Colonic mucosa (tissue), 4 donors: ENCODE results near the gene DIP2B. TPM values are rescaled to one million over a fixed set of nuclear protein-coding genes. Genes with fewer than 3 reads are reported as not detected.

ENCODE experiments used
- DNase-seq: peaks from one replicate; pipeline ENCODE4 v3.0.0-alpha.2; 2020
- H3K27ac ChIP-seq: fragments of 200-600 bp; one replicate; pipeline ENCODE4 v1.8.0; 2021
- H3K27me3 ChIP-seq: fragments of 200-600 bp; one replicate; pipeline ENCODE4 v1.8.0; 2021
- H3K36me3 ChIP-seq: fragments of 200-600 bp; one replicate; pipeline ENCODE4 v1.8.0; 2021
- H3K4me1 ChIP-seq: fragments of 200-600 bp; one replicate; pipeline ENCODE4 v1.8.0; 2021; ENCODE audit warnings: mild to moderate bottlenecking
- H3K4me3 ChIP-seq: fragments of 200-600 bp; one replicate; pipeline ENCODE4 v1.8.0; 2021
- H3K9ac ChIP-seq, 2 donors: one replicate each; pipeline ENCODE4 v1.7.0; 2013; ENCODE audit warnings: control low read depth in 2 of 2, low read depth in 2 of 2, low read length in 2 of 2
- H3K9me3 ChIP-seq: fragments of 200-600 bp; one replicate; pipeline ENCODE4 v1.8.0; 2021
- CTCF ChIP-seq: fragments of 200-600 bp; IDR thresholded peaks from one replicate; pipeline ENCODE4 v1.8.0; 2022; ENCODE audit warnings: antibody characterized with exemption, mild to moderate bottlenecking
- intact Hi-C: fragments of 100-400 bp; cut with DNase I; formaldehyde crosslinking; loops from one replicate; pipeline ENCODE4 v1.14.1; 2022
- total RNA-seq, 2 donors: library from RNA; stranded (reverse); fragmentation: NEBNext Ultra II Directional in 1 of 2; extraction: Animal tissue kit (Norgen Biotek cat#: 25700) in 1 of 2; gene quantifications; one replicate each; pipeline ENCODE4 v1.2.1, GENCODE V29; 2021
- donor health status: healthy.
- donor health status: DM: no; HTN: no; CAD: no.
- donor health status: DM: no; HTN: no; CAD: no.

Gene DIP2B
- total RNA-seq, 2 donors from 2014 or later, result 34.3 to 36.8 TPM

- H3K9ac ChIP-seq, result peak overlapping the region in 1 of 2 donors; percentile 41
- intact Hi-C loops, result no loop called here
- no peak overlapping the region for H3K27ac ChIP-seq
These were observed 116.2 kb downstream of the DIP2B start for GRCh38 chr12:50620978-50621360.

GRCh38 chr12:50621399-50622300 is 116.9 kb downstream of the DIP2B start:
- Histone ChIP-seq H3K27ac (no peak overlapping the region), H3K4me1 (peaks cover 37% of the 10 kb centered on the region), H3K27me3 (no peaks in the 10 kb centered on the region), H3K4me3 (no peak overlapping the region), H3K9ac (peak overlapping the region in 1 of 2 donors; percentile 41), H3K36me3 (no peaks in the 10 kb centered on the region), H3K9me3 (no peaks in the 10 kb centered on the region)
- intact Hi-C loops, result no loop called here
- peak; percentile 61 for DNase-seq
- TF ChIP-seq CTCF, result no peak

More at GRCh38 chr12:50620978-50621360, 116.2 kb downstream of the DIP2B start:
- H3K27me3 ChIP-seq, result no peaks in the 10 kb centered on the region
- no peaks in the 10 kb centered on the region for H3K9me3 ChIP-seq
- H3K4me3 ChIP-seq, result no peak overlapping the region
- H3K4me1 ChIP-seq, result peaks cover 34% of the 10 kb centered on the region
- H3K36me3 ChIP-seq, result no peaks in the 10 kb centered on the region
- no peak for TF ChIP-seq CTCF
- no peak for DNase-seq

GRCh38 chr12:50625029-50625925 is 120.5 kb downstream of the DIP2B start:
- Histone ChIP-seq H3K27ac (peak overlapping the region; percentile 60), H3K4me3 (no peak overlapping the region), H3K4me1 (peaks cover 23% of the 10 kb centered on the region), H3K9me3 (no peaks in the 10 kb centered on the region), H3K27me3 (no peaks in the 10 kb centered on the region), H3K9ac (peak overlapping the region in 1 of 2 donors; percentile 19), H3K36me3 (no peaks in the 10 kb centered on the region)
- intact Hi-C loops, result no loop called here
- DNase-seq, result no peak
- TF ChIP-seq CTCF, result no peak

GRCh38 chr12:50626026-50626425 is 121.2 kb downstream of the DIP2B start:
- Histone ChIP-seq H3K36me3 (no peaks in the 10 kb centered on the region), H3K27ac (peak overlapping the region; percentile 60), H3K9me3 (no peaks in the 10 kb centered on the region), H3K9ac (peak overlapping the region in 1 of 2 donors; percentile 19), H3K4me3 (no peak overlapping the region), H3K4me1 (peaks cover 17% of the 10 kb centered on the region), H3K27me3 (no peaks in the 10 kb centered on the region)
- DNase-seq, result no peak
- no peak for TF ChIP-seq CTCF
- intact Hi-C loops, result no loop called here

GRCh38 chr12:50627491-50627890 is 122.7 kb downstream of the DIP2B start:
- Histone ChIP-seq H3K27me3 (no peaks in the 10 kb centered on the region), H3K4me3 (no peak overlapping the region), H3K4me1 (peaks cover 17% of the 10 kb centered on the region), H3K9me3 (no peaks in the 10 kb centered on the region), H3K36me3 (no peaks in the 10 kb centered on the region), H3K9ac (no peak overlapping the region), H3K27ac (no peak overlapping the region)
- TF ChIP-seq CTCF, result no peak
- DNase-seq, result no peak
- intact Hi-C loops, result no loop called here
